GM06990 (cell line): ENCODE results near the gene MYO15A.

ENCODE experiments used
- DNase-seq: peaks from one replicate; pipeline ENCODE4 v3.0.0-alpha.2; 2011; ENCODE audit not compliant: insufficient read length; ENCODE audit errors: extremely low read depth
- H3K27me3 ChIP-seq: replicated peaks from 2 replicates; pipeline ENCODE4 v1.6.0; 2011; ENCODE audit warnings: low read length; ENCODE audit not compliant: control insufficient read depth, insufficient read depth
- H3K36me3 ChIP-seq: 2 replicates; pipeline ENCODE4 v1.5.1; 2011; ENCODE audit warnings: low read length; ENCODE audit not compliant: control insufficient read depth, insufficient read depth
- H3K4me3 ChIP-seq: replicated peaks from 2 replicates; pipeline ENCODE4 v1.5.1; 2011; ENCODE audit warnings: low read depth, mild to moderate bottlenecking, control low read depth, low read length
- CTCF ChIP-seq: IDR thresholded peaks from 2 replicates; pipeline ENCODE4 v1.5.1; 2011; ENCODE audit warnings: low read length, control low read depth, mild to moderate bottlenecking, inconsistent platforms; ENCODE audit not compliant: insufficient read depth, poor library complexity, severe bottlenecking

MYO15A gene

GRCh38 chr17:18194804-18195203, 86.2 kb downstream of the MYO15A start:
- H3K4me3 ChIP-seq = no peak overlapping the region
- no peak for TF ChIP-seq CTCF
- no peak for DNase-seq
- peaks cover 32% of the 10 kb centered on the region for H3K36me3 ChIP-seq
- H3K27me3 ChIP-seq = no peaks in the 10 kb centered on the region

- no peak for TF ChIP-seq CTCF
- Histone ChIP-seq H3K27me3 (no peaks in the 10 kb centered on the region), H3K4me3 (no peak overlapping the region), H3K36me3 (peaks cover 31% of the 10 kb centered on the region)
- DNase-seq = no peak
Observed at GRCh38 chr17:18195246-18195645, 86.7 kb downstream of the MYO15A start.

- no peak for TF ChIP-seq CTCF
- Histone ChIP-seq H3K4me3 (no peak overlapping the region), H3K27me3 (no peaks in the 10 kb centered on the region), H3K36me3 (peaks cover 40% of the 10 kb centered on the region)
- DNase-seq = no peak
Observed at GRCh38 chr17:18197535-18198194, 89.1 kb downstream of the MYO15A start.

GRCh38 chr17:18198530-18198929, 90.0 kb downstream of the MYO15A start:
- Histone ChIP-seq H3K27me3 (no peaks in the 10 kb centered on the region), H3K4me3 (no peak overlapping the region), H3K36me3 (peaks cover 40% of the 10 kb centered on the region)
- TF ChIP-seq CTCF = no peak
- DNase-seq = no peak

- no peak overlapping the region for H3K4me3 ChIP-seq
- H3K27me3 ChIP-seq = no peaks in the 10 kb centered on the region
- DNase-seq = no peak
- H3K36me3 ChIP-seq = peaks cover 39% of the 10 kb centered on the region
- no peak for TF ChIP-seq CTCF
Observed at GRCh38 chr17:18201108-18201507, 92.6 kb downstream of the MYO15A start.

GRCh38 chr17:18203308-18203707, 94.8 kb downstream of the MYO15A start:
- no peaks in the 10 kb centered on the region for H3K27me3 ChIP-seq
- peaks cover 43% of the 10 kb centered on the region for H3K36me3 ChIP-seq
- no peak overlapping the region for H3K4me3 ChIP-seq
- TF ChIP-seq CTCF = no peak
- DNase-seq = no peak
